H1 (cell line): Measurements from ENCODE around the gene HPCAL4. TPM values are rescaled to one million over a fixed set of nuclear protein-coding genes. Genes with fewer than 3 reads are reported as not detected.

Experiments
- CTCF ChIA-PET: fragments of 300-600 bp; sonication (Branson Sonifier 250); formaldehyde crosslinking; loops from one replicate; lab custom pipeline; 2021; ENCODE audit not compliant: partially characterized antibody; lab: Charles Lee
- POLR2A ChIA-PET: fragments of 300-600 bp; sonication (Branson Sonifier 250); formaldehyde crosslinking; loops from one replicate; lab custom pipeline; 2021; ENCODE audit warnings: inconsistent platforms; ENCODE audit not compliant: partially characterized antibody; lab: Charles Lee
- DNase-seq, 2 experiments: peaks; one replicate each; pipeline versions ENCODE4 v3.0.0 to v3.0.0-alpha.2; 2010 to 2022; ENCODE audit warnings: low spot score in 2 of 2, low read depth in 1 of 2, mixed read lengths in 1 of 2
- FAIRE-seq: peaks from 2 replicates; lab custom pipeline; 2011; peaks lifted over from hg19 to GRCh38; lab: Jason Lieb, UNC
- H2AFZ ChIP-seq: 2 replicates; pipeline ENCODE4 v1.8.1; 2012; ENCODE audit warnings: low read length, inconsistent platforms
- H2AK5ac ChIP-seq: 2 replicates; pipeline ENCODE4 v1.6.1; 2013; ENCODE audit warnings: low read depth, low read length
- H2BK120ac ChIP-seq: replicated peaks from 2 replicates; pipeline ENCODE3; 2013; ENCODE audit warnings: low read depth, low read length, inconsistent platforms
- H2BK12ac ChIP-seq: 2 replicates; pipeline ENCODE4 v1.6.1; 2013; ENCODE audit warnings: low read depth, low read length
- H2BK15ac ChIP-seq: 2 replicates; pipeline ENCODE4 v1.6.1; 2013; ENCODE audit warnings: low read length
- H2BK20ac ChIP-seq: 2 replicates; pipeline ENCODE4 v1.6.1; 2013; ENCODE audit warnings: low read length
- H2BK5ac ChIP-seq: 2 replicates; pipeline ENCODE4 v1.6.1; 2013; ENCODE audit warnings: low read depth, low read length
- H3K14ac ChIP-seq: 2 replicates; pipeline ENCODE4 v1.6.1; 2013; ENCODE audit warnings: inconsistent platforms; ENCODE audit not compliant: insufficient read length
- H3K18ac ChIP-seq: 2 replicates; pipeline ENCODE4 v1.6.1; 2013; ENCODE audit warnings: low read length; ENCODE audit errors: extremely low read depth
- H3K23ac ChIP-seq: 2 replicates; pipeline ENCODE4 v1.6.1; 2013; ENCODE audit warnings: inconsistent platforms; ENCODE audit not compliant: insufficient read length
- H3K23me2 ChIP-seq: 2 replicates; pipeline ENCODE4 v1.6.1; 2013; ENCODE audit warnings: low read depth, low read length
- H3K27ac ChIP-seq: 2 replicates; pipeline ENCODE4 v1.6.1; 2011; ENCODE audit warnings: low read depth, low read length, inconsistent platforms
- H3K27me3 ChIP-seq, 4 experiments: replicated peaks in 1 of 4; 1 replicate in 1 of 4; 2 replicates in 3 of 4; pipeline versions ENCODE4 v1.6.1 to v1.8.1; 2011 to 2013; ENCODE audit warnings: low read length in 3 of 4, mild to moderate bottlenecking in 3 of 4, inconsistent platforms in 2 of 4, mixed read lengths in 2 of 4, moderate library complexity in 1 of 4; ENCODE audit not compliant: control insufficient read depth in 3 of 4, insufficient read depth in 3 of 4; ENCODE audit errors: extremely low read depth in 1 of 4
- H3K36me3 ChIP-seq, 4 experiments: 2 replicates each; pipeline versions ENCODE4 v1.6.1 to v1.8.1; 2011 to 2013; ENCODE audit warnings: mild to moderate bottlenecking in 4 of 4, low read length in 3 of 4, moderate library complexity in 2 of 4, control low read depth in 1 of 4, inconsistent platforms in 1 of 4; ENCODE audit not compliant: insufficient read depth in 4 of 4, control insufficient read depth in 2 of 4
- H3K4ac ChIP-seq: replicated peaks from 2 replicates; pipeline ENCODE3; 2013; ENCODE audit warnings: low read length, low read depth, mixed read lengths, inconsistent platforms; ENCODE audit not compliant: insufficient read length
- H3K4me1 ChIP-seq, 4 experiments: replicated peaks in 1 of 4; 1 replicate in 1 of 4; 2 replicates in 3 of 4; pipeline versions ENCODE4 v1.6.1 to v1.8.1; 2011 to 2013; ENCODE audit warnings: low read length in 3 of 4, inconsistent platforms in 2 of 4, mixed read lengths in 1 of 4; ENCODE audit not compliant: insufficient read depth in 4 of 4, control insufficient read depth in 3 of 4
- H3K4me2 ChIP-seq, 2 experiments: 2 replicates each; pipeline versions ENCODE4 v1.6.1 to v1.8.1; 2011 to 2013; ENCODE audit warnings: low read depth in 2 of 2, low read length in 2 of 2, control low read depth in 1 of 2, inconsistent platforms in 1 of 2, mild to moderate bottlenecking in 1 of 2; ENCODE audit not compliant: insufficient read depth in 1 of 2
- H3K4me3 ChIP-seq, 4 experiments: fragments of 200-600, 300-600 bp in 1 of 4; sonication (generic), shearing (Covaris generic), sonication (Bioruptor Twin) in 1 of 4; 2 replicates each; pipeline versions ENCODE4 v1.5.1 to v1.8.1; 2011 to 2016; ENCODE audit warnings: low read length in 4 of 4, low read depth in 3 of 4, control low read depth in 2 of 4, inconsistent platforms in 2 of 4, mild to moderate bottlenecking in 2 of 4, mixed read lengths in 1 of 4, moderate library complexity in 1 of 4; ENCODE audit not compliant: insufficient read depth in 2 of 4; ENCODE audit errors: extremely low read depth in 1 of 4
- H3K56ac ChIP-seq: replicated peaks from 2 replicates; pipeline ENCODE3; 2013; ENCODE audit warnings: low read depth, mild to moderate bottlenecking, mixed read lengths, low read length, inconsistent platforms; ENCODE audit not compliant: insufficient read length
- H3K79me1 ChIP-seq: 2 replicates; pipeline ENCODE4 v1.6.1; 2013; ENCODE audit warnings: low read depth, low read length, control low read depth
- H3K79me2 ChIP-seq, 2 experiments: 2 replicates each; pipeline versions ENCODE4 v1.6.1 to v1.8.1; 2012 to 2013; ENCODE audit warnings: low read length in 2 of 2, mild to moderate bottlenecking in 2 of 2, inconsistent platforms in 1 of 2; ENCODE audit not compliant: insufficient read depth in 2 of 2, control insufficient read depth in 1 of 2
- H3K9ac ChIP-seq, 4 experiments: replicated peaks in 1 of 4; 1 replicate in 1 of 4; 2 replicates in 3 of 4; pipeline versions ENCODE4 v1.6.1 to v1.8.1; 2011 to 2013; ENCODE audit warnings: low read depth in 3 of 4, low read length in 3 of 4, control low read depth in 2 of 4, mild to moderate bottlenecking in 2 of 4, moderate library complexity in 2 of 4, inconsistent platforms in 1 of 4; ENCODE audit errors: extremely low read depth in 1 of 4
- H3K9me3 ChIP-seq, 2 experiments: 2 replicates each; pipeline versions ENCODE4 v1.6.1 to v1.8.1; 2012 to 2013; ENCODE audit warnings: mild to moderate bottlenecking in 2 of 2, moderate library complexity in 2 of 2, control low read depth in 1 of 2, inconsistent platforms in 1 of 2, low read depth in 1 of 2, low read length in 1 of 2, mixed read lengths in 1 of 2; ENCODE audit not compliant: insufficient read depth in 2 of 2
- H4K20me1 ChIP-seq, 2 experiments: replicated peaks in 1 of 2; 2 replicates each; pipeline versions ENCODE3 to v1.8.1; 2011 to 2013; ENCODE audit warnings: inconsistent platforms in 2 of 2, low read length in 2 of 2, mild to moderate bottlenecking in 1 of 2; ENCODE audit not compliant: insufficient read depth in 2 of 2, control insufficient read depth in 1 of 2
- H4K5ac ChIP-seq: 2 replicates; pipeline ENCODE4 v1.6.1; 2013; ENCODE audit warnings: low read length, low read depth, mixed read lengths, inconsistent platforms; ENCODE audit not compliant: insufficient read length
- H4K8ac ChIP-seq: 2 replicates; pipeline ENCODE4 v1.8.0; 2013; ENCODE audit warnings: mild to moderate bottlenecking, moderate library complexity, low read length, inconsistent platforms; ENCODE audit not compliant: insufficient read depth; ENCODE audit errors: extremely low read depth
- H4K91ac ChIP-seq: replicated peaks from 2 replicates; pipeline ENCODE3; 2013; ENCODE audit warnings: low read length, mixed read lengths, inconsistent platforms; ENCODE audit not compliant: insufficient read length
- E2F6 ChIP-seq: IDR thresholded peaks from 2 replicates; pipeline ENCODE4 v1.6.1; 2012; ENCODE audit warnings: inconsistent platforms
- TAF1 ChIP-seq: IDR thresholded peaks from 2 replicates; pipeline ENCODE4 v1.6.1; 2011; ENCODE audit warnings: mild to moderate bottlenecking, low read depth, low read length
- YY1 ChIP-seq: IDR thresholded peaks from 2 replicates; pipeline ENCODE4 v1.6.1; 2011; ENCODE audit warnings: low read depth, mild to moderate bottlenecking, low read length
- WGBS, 2 experiments: shearing (Covaris generic) in 1 of 2; methylation state at CpG; one replicate each; pipeline versions ENCODE4 v1.1.6 to v1.1.7; 2013 to 2015; ENCODE audit warnings: low lambda C conversion rate in 2 of 2, mixed read lengths in 2 of 2, inconsistent platforms in 1 of 2, low coverage in 1 of 2, missing lambda C conversion rate in 1 of 2; ENCODE audit not compliant: insufficient replicate concordance in 2 of 2, insufficient coverage in 1 of 2, insufficient read length in 1 of 2; ENCODE audit errors: extremely low coverage in 1 of 2, missing lambda C conversion rate in 1 of 2; 5-methylcytosine and 5-hydroxymethylcytosine counted together
- polyA plus RNA-seq, 7 experiments: library from polyadenylated mRNA; depleted of rRNA in 3 of 7; stranded (reverse) in 5 of 7; unstranded in 2 of 7; fragments of >200 nt in 5 of 7; fragments of 200-250 nt in 2 of 7; gene quantifications; 1 replicate in 5 of 7; 2 replicates in 1 of 7; 4 replicates in 1 of 7; pipeline versions ENCODE4 v1.2.1 to v1.2.3, GENCODE V29; 2011 to 2013; ENCODE audit warnings: missing spikeins in 2 of 7, mixed read lengths in 2 of 7
- total RNA-seq: library from RNA; stranded (reverse); fragmentation: NEBNext Ultra II Directional; extraction: Animal tissue kit (Norgen Biotek cat#: 25700); gene quantifications from 2 replicates; pipeline ENCODE4 v1.2.1, GENCODE V29; 2021

HPCAL4 gene
- total and polyA plus RNA-seq, 2 of the 8 experiments (the other 6 are each of a cell fraction or from before 2014, with no cell fraction given), result 0.54 to 0.74 TPM

- peaks cover 5% of the 10 kb centered on the region; the same call in 1 of the 2 replicates for H3K23me2 ChIP-seq
- H4K8ac ChIP-seq, result no peak overlapping the region
- H2AK5ac ChIP-seq, result no peak overlapping the region
- no peak overlapping the region for H3K4ac ChIP-seq
- H3K27ac ChIP-seq, result no peak overlapping the region
- peak overlapping the region in 1 of 2 experiments; percentile 17; a peak in 1 of 4 replicates for H3K4me2 ChIP-seq
- H4K91ac ChIP-seq, result no peak overlapping the region
- H3K27me3 ChIP-seq, result peaks cover 60 to 98% (median 77%) of the 10 kb centered on the region in 4 experiments
- H4K5ac ChIP-seq, result no peak overlapping the region
- no peaks in the 10 kb centered on the region for H3K79me1 ChIP-seq
- H3K23ac ChIP-seq, result no peak overlapping the region
- H3K9ac ChIP-seq, result no peak overlapping the region
- no peak overlapping the region for H2BK12ac ChIP-seq
- no peak overlapping the region for H2AFZ ChIP-seq
- H3K18ac ChIP-seq, result no peak overlapping the region
- H2BK15ac ChIP-seq, result no peak overlapping the region
- no peak overlapping the region for H2BK20ac ChIP-seq
- WGBS, 2 experiments, result 25% methylated on average over 1 of the region's 1 CpG; no CpG with 5 or more reads in 1 of the 2 experiments
- H3K4me3 ChIP-seq, result no peak overlapping the region
- H3K79me2 ChIP-seq, result no peaks in the 10 kb centered on the region
- peak; percentile 77 for FAIRE-seq
- peaks cover 0 to 5% of the 10 kb centered on the region in 2 experiments for H4K20me1 ChIP-seq
- ChIA-PET POLR2A (interaction anchor here (1.1 to 1.9 kb wide), 2 partner anchors 11 to 41 kb away, joined by 3 to 5 read pairs; no protein-coding TSS in a partner anchor), CTCF (interaction anchor here (0.9 to 5.0 kb wide), 7 partner anchors 14 to 89 kb away, joined by 3 to 40 read pairs (median 8); partner anchors contain the start of gene NT5C1A)
- no peak overlapping the region for H2BK120ac ChIP-seq
- peaks cover under 1 to 19% (median 7%) of the 10 kb centered on the region in 4 experiments; a peak in 6 of 7 replicates for H3K4me1 ChIP-seq
- no peak for DNase-seq
- no peak overlapping the region for H2BK5ac ChIP-seq
- H3K56ac ChIP-seq, result no peak overlapping the region
- no peaks in the 10 kb centered on the region for H3K36me3 ChIP-seq
- no peaks in the 10 kb centered on the region for H3K9me3 ChIP-seq
- no peak overlapping the region for H3K14ac ChIP-seq
- TF ChIP-seq TAF1 (no peak), YY1 (no peak), E2F6 (no peak)
Observed at GRCh38 chr1:39695016-39695415, 3.8 kb upstream of the HPCAL4 start.
